ENCODE data around the gene GPR61. TPM values are rescaled to one million over a fixed set of nuclear protein-coding genes. Genes with fewer than 3 reads are reported as not detected.

Gene GPR61
- polyA plus RNA-seq, 1 donor (not counting 4 experiments of a cell fraction or from before 2014, with no cell fraction given), result not detected

- no peaks in the 10 kb centered on the region for H3K9me1 ChIP-seq (ENCODE audit: control insufficient read depth, extremely low read depth, insufficient read depth, low read length)
- H3K79me2 ChIP-seq (ENCODE audit: control insufficient read depth, insufficient read depth, low read length), result peaks cover 7% of the 10 kb centered on the region
- no peaks in the 10 kb centered on the region for H4K20me1 ChIP-seq (ENCODE audit: control insufficient read depth, extremely low read depth, insufficient read depth, low read length)
- no peak overlapping the region for H3K9ac ChIP-seq (ENCODE audit: control insufficient read depth, extremely low read depth, insufficient read depth, low read length)
- H3K9me3 ChIP-seq (ENCODE audit: control insufficient read depth, low read depth, low read length), result no peaks in the 10 kb centered on the region
- no peak for DNase-seq (ENCODE audit: low read depth, low spot score)
- TF ChIP-seq, protein P1, sequence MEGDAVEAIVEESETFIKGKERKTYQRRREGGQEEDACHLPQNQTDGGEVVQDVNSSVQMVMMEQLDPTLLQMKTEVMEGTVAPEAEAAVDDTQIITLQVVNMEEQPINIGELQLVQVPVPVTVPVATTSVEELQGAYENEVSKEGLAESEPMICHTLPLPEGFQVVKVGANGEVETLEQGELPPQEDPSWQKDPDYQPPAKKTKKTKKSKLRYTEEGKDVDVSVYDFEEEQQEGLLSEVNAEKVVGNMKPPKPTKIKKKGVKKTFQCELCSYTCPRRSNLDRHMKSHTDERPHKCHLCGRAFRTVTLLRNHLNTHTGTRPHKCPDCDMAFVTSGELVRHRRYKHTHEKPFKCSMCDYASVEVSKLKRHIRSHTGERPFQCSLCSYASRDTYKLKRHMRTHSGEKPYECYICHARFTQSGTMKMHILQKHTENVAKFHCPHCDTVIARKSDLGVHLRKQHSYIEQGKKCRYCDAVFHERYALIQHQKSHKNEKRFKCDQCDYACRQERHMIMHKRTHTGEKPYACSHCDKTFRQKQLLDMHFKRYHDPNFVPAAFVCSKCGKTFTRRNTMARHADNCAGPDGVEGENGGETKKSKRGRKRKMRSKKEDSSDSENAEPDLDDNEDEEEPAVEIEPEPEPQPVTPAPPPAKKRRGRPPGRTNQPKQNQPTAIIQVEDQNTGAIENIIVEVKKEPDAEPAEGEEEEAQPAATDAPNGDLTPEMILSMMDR (optimal IDR thresholded peaks at IDR 0.05 in 1 of 3, IDR thresholded peaks at IDR 0.05 in 1 of 3, conservative IDR thresholded peaks at IDR 0.05 in 1 of 3; ENCODE audit: extremely low read depth in 1 of 3, insufficient read depth in 2 of 3, low read length in 3 of 3), result no peak
- no peak for TF ChIP-seq EZH2 (IDR thresholded peaks at IDR 0.05; ENCODE audit: low read length)
- FAIRE-seq, result no peak
- no peak overlapping the region for H2AFZ ChIP-seq (ENCODE audit: control insufficient read depth, low read length)
- no peak overlapping the region for H3K4me3 ChIP-seq (ENCODE audit: control insufficient read depth in 2 of 3, extremely low read depth in 1 of 3, insufficient read depth in 2 of 3, low read depth in 1 of 3, low read length in 3 of 3)
- peaks cover 15% of the 10 kb centered on the region in 2 experiments for H3K36me3 ChIP-seq (ENCODE audit: control insufficient read depth in 2 of 2, extremely low read depth in 1 of 2, insufficient read depth in 2 of 2, low read length in 2 of 2)
- no peak overlapping the region for H3K27ac ChIP-seq (ENCODE audit: control insufficient read depth, insufficient read depth, low read length)
- no peak overlapping the region for H3K4me2 ChIP-seq (ENCODE audit: control insufficient read depth, extremely low read depth, insufficient read depth, low read depth, low read length)
- H3K27me3 ChIP-seq (ENCODE audit: control insufficient read depth, extremely low read depth, insufficient read depth, low read length), result no peaks in the 10 kb centered on the region
- dilution Hi-C loops (cut with MboI; ENCODE audit: extremely low pct_ligation_motif_present, low sequenced_read_pairs), result no loop called here
- peaks cover 7% of the 10 kb centered on the region for H3K4me1 ChIP-seq (ENCODE audit: control insufficient read depth, extremely low read depth, insufficient read depth, low read length)
Observed at GRCh38 chr1:109492779-109493178, 46.9 kb upstream of the GPR61 start.

DNA sequence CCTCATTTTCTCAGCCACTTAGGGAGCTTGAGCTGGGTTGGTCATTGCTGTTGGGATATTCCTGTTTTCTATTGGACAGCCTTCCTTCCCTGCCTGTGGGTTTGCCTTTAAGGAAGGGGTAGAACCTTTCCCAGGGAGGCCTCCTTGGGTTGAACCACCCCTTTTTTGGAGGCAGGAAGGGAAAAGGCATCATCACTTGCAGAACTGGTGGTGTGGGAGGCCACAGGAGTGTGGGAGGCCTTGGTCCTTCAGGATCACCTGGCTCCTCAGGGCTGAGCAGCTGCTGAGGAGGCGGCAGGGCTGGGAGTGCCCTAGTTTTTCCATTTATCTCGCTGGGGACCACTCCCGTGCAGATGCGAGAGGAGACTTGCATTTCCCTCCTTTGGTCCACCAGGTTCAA is 46.4 kb upstream of the GPR61 start:
- no peak for FAIRE-seq
- Histone ChIP-seq H4K20me1 (ENCODE audit: control insufficient read depth, extremely low read depth, insufficient read depth, low read length) (no peaks in the 10 kb centered on the region), H3K9ac (ENCODE audit: control insufficient read depth, extremely low read depth, insufficient read depth, low read length) (peak overlapping the region; percentile 71), H3K9me1 (ENCODE audit: control insufficient read depth, extremely low read depth, insufficient read depth, low read length) (no peaks in the 10 kb centered on the region), H3K27ac (ENCODE audit: control insufficient read depth, insufficient read depth, low read length) (no peak overlapping the region), H3K4me3 (ENCODE audit: control insufficient read depth in 2 of 3, extremely low read depth in 1 of 3, insufficient read depth in 2 of 3, low read depth in 1 of 3, low read length in 3 of 3) (peak overlapping the region in 2 of 3 experiments; percentile 86 to 93), H3K36me3 (ENCODE audit: control insufficient read depth in 2 of 2, extremely low read depth in 1 of 2, insufficient read depth in 2 of 2, low read length in 2 of 2) (peaks cover 15 to 16% of the 10 kb centered on the region in 2 experiments), H2AFZ (ENCODE audit: control insufficient read depth, low read length) (peak overlapping the region; percentile 92), H3K4me2 (ENCODE audit: control insufficient read depth, extremely low read depth, insufficient read depth, low read depth, low read length) (peak overlapping the region; percentile 84), H3K9me3 (ENCODE audit: control insufficient read depth, low read depth, low read length) (no peaks in the 10 kb centered on the region), H3K27me3 (ENCODE audit: control insufficient read depth, extremely low read depth, insufficient read depth, low read length) (no peaks in the 10 kb centered on the region), H3K4me1 (ENCODE audit: control insufficient read depth, extremely low read depth, insufficient read depth, low read length) (peaks cover 7% of the 10 kb centered on the region), H3K79me2 (ENCODE audit: control insufficient read depth, insufficient read depth, low read length) (peaks cover 7% of the 10 kb centered on the region)
- dilution Hi-C loops (cut with MboI; ENCODE audit: extremely low pct_ligation_motif_present, low sequenced_read_pairs), result no loop called here
- no peak for DNase-seq (ENCODE audit: low read depth, low spot score)
- no peak for TF ChIP-seq EZH2 (IDR thresholded peaks at IDR 0.05; ENCODE audit: low read length)
- TF ChIP-seq, protein P1 (optimal IDR thresholded peaks at IDR 0.05 in 1 of 3, IDR thresholded peaks at IDR 0.05 in 1 of 3, conservative IDR thresholded peaks at IDR 0.05 in 1 of 3; ENCODE audit: extremely low read depth in 1 of 3, insufficient read depth in 2 of 3, low read length in 3 of 3), result no peak

Data from keratinocyte (primary cell).